AG04450 (cell line): ENCODE data around the gene TAOK2. TPM values are rescaled to one million over a fixed set of nuclear protein-coding genes. Genes with fewer than 3 reads are reported as not detected.
"Not testable (repeated sequence)": the region's sequence is repeated elsewhere in the genome, so short reads cannot be mapped to it uniquely, and the experiment has no call there.

ENCODE experiments used
- CTCF ChIA-PET: fragments of 300-600, 350-600 bp; formaldehyde crosslinking; extraction: SDS; loops from one replicate; lab custom pipeline; 2022; ENCODE audit warnings: antibody characterized with exemption, inconsistent platforms; lab: Charles Lee
- POLR2A ChIA-PET: fragments of 350-600 bp; formaldehyde crosslinking; extraction: SDS; loops from one replicate; lab custom pipeline; 2021; ENCODE audit warnings: antibody characterized with exemption, inconsistent platforms; lab: Yijun Ruan, JAX
- DNase-seq: peaks from one replicate; pipeline ENCODE4 v3.0.0-alpha.2; 2011; ENCODE audit warnings: low read depth, low spot score
- H3K27ac ChIP-seq: one replicate; pipeline ENCODE4 v1.5.1; 2012; ENCODE audit warnings: low read depth, low read length, control low read depth
- H3K27me3 ChIP-seq: one replicate; pipeline ENCODE4 v1.6.0; 2012; ENCODE audit warnings: low read length; ENCODE audit not compliant: control insufficient read depth, insufficient read depth
- H3K4me3 ChIP-seq: 2 replicates; pipeline ENCODE4 v1.5.1; 2011; ENCODE audit warnings: mild to moderate bottlenecking, low read depth, low read length, control low read depth
- H3K9me3 ChIP-seq: 2 replicates; pipeline ENCODE4 v1.5.1; 2012; ENCODE audit warnings: low read length; ENCODE audit not compliant: control insufficient read depth, insufficient read depth
- polyA plus RNA-seq: library from polyadenylated mRNA; depleted of rRNA; stranded (reverse); fragments of >200 nt; gene quantifications from 2 replicates; pipeline ENCODE4 v1.2.3, GENCODE V29; 2011
- TF ChIP-seq, protein P1 (sequence below): IDR thresholded peaks from 2 replicates; pipeline ENCODE4 v1.5.1; 2011; ENCODE audit warnings: low read depth, low read length, control low read depth, inconsistent platforms

TAOK2 gene
- polyA plus RNA-seq, 1 experiment: 16.9 TPM

DNA sequence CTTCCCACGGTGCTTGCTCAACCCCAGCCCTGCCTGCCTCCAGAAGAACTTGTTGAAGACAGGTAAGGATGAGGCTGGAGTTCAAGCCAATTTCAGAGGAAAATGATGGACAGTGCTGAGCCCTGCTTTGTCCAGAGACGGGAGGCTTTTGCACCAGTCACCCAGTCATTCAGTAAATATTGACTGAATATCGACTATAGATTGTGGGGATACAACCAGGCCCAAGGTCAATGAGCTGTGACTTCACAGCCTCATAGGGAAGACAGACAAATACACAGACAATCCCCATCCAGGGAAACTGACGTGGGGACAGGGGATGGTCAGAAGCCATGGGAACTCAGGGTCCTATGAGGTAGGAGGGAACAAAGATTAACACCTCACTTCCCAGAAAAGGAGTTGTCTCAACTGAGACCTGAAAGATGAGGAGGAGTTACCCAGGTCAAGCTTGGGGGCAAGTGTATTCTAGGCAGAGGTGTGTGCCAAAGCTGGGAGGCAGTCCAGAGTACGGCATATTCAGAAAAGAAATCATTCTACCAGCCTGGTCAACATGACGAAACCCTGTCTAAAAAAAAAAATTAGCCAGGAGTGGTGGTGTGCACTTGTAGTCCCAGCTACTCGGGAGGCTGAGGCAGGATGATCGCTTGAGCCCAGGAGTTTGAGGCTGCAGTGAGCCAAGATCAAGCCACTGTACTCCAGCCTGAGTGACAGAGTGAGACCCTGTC is 43.0 kb downstream of the TAOK2 start:
- no peak for DNase-seq
- Histone ChIP-seq H3K27me3 (peaks cover 8% of the 10 kb centered on the region), H3K27ac (no peak overlapping the region), H3K4me3 (no peak overlapping the region), H3K9me3 (no peaks in the 10 kb centered on the region; the same call in 1 of the 2 replicates)
- ChIA-PET CTCF (no interaction called here), POLR2A (interaction anchor here (0.7 kb wide), 1 partner anchor 62 kb away, joined by 3 read pairs; no protein-coding TSS in a partner anchor)
- TF ChIP-seq, protein P1, sequence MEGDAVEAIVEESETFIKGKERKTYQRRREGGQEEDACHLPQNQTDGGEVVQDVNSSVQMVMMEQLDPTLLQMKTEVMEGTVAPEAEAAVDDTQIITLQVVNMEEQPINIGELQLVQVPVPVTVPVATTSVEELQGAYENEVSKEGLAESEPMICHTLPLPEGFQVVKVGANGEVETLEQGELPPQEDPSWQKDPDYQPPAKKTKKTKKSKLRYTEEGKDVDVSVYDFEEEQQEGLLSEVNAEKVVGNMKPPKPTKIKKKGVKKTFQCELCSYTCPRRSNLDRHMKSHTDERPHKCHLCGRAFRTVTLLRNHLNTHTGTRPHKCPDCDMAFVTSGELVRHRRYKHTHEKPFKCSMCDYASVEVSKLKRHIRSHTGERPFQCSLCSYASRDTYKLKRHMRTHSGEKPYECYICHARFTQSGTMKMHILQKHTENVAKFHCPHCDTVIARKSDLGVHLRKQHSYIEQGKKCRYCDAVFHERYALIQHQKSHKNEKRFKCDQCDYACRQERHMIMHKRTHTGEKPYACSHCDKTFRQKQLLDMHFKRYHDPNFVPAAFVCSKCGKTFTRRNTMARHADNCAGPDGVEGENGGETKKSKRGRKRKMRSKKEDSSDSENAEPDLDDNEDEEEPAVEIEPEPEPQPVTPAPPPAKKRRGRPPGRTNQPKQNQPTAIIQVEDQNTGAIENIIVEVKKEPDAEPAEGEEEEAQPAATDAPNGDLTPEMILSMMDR: no peak

DNA sequence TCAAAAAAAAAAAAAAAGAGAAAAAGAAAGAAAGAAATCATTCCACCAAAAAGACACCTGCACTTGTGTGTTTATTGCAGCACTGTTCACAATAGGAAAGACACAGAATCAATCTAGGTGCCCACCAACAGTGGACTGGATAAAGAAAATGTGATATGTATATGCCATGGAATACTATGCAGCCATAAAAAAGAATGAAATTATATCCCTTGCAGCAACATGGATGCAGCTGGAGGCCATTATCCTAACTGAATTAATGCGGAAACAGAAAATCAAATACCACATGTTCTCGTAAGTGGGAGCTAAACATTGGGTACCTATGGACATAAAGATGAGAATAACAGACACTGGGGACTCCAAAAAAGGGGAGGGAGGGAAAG is 43.6 kb downstream of the TAOK2 start:
- H3K4me3 ChIP-seq: no peak overlapping the region
- no peak for DNase-seq
- ChIA-PET POLR2A (interaction anchor here (0.7 kb wide), 1 partner anchor 61 kb away, joined by 3 read pairs; no protein-coding TSS in a partner anchor), CTCF (interaction anchor here (0.6 kb wide), 1 partner anchor 169 kb away, joined by 3 read pairs; no protein-coding TSS in a partner anchor)
- H3K9me3 ChIP-seq: no peaks in the 10 kb centered on the region
- peaks cover 3% of the 10 kb centered on the region for H3K27me3 ChIP-seq
- H3K27ac ChIP-seq: no peak overlapping the region
- TF ChIP-seq, protein P1: no peak

DNA sequence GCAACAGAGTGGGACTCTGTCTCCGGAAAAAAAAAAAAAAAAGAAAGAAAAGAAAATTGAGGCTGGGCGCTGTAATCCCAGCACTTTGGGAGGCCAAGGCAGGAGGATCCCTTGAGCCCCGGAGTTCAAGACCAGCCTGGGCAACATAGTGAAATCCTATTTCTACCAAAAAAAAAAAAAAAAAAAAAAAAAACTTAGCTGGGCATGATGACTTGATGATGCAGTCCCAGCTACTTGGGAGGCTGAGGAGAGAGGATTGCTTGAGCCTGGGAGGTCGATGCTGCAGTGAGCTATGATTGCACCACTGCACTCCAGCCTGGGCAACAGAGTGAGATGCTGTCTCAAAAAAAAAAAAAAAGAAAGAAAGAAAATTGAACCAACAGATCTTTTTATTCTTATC is 44.3 kb downstream of the TAOK2 start:
- CTCF ChIA-PET: interaction anchor here (0.6 to 2.0 kb wide), 2 partner anchors 14 to 170 kb away, joined by 3 to 9 read pairs; partner anchors contain the start of gene TLCD3B
- H3K27ac ChIP-seq, POLR2A ChIA-PET, H3K4me3 ChIP-seq, H3K9me3 ChIP-seq, DNase-seq, H3K27me3 ChIP-seq: not testable (repeated sequence)

DNA sequence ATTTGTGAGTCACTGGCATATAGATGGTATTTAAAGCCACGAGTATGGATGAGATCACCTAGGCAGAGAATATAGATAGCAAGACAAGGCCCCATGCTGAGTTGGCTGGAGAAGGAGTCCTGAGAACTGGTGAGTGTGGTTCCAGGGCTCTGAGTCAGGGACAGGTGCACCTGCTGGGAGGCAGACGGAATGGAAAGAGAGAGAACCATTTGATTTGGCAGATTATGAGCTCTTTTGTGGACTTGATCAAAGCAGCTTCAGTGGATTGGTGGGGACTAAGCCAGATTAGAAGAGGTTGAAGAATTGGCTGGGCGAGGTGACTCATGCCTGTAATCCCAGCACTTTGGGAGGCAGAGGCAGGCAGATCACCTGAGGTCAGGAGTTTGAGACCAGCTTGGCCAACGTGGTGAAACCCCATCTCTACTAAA is 45.1 kb downstream of the TAOK2 start:
- TF ChIP-seq, protein P1: no peak
- Histone ChIP-seq H3K9me3 (no peaks in the 10 kb centered on the region), H3K4me3 (no peak overlapping the region), H3K27ac (no peak overlapping the region), H3K27me3 (peaks cover 12% of the 10 kb centered on the region)
- CTCF ChIA-PET: interaction anchor here (0.9 to 2.0 kb wide), 2 partner anchors 13 to 170 kb away, joined by 3 to 9 read pairs; partner anchors contain the start of gene TLCD3B
- no peak for DNase-seq
- POLR2A ChIA-PET: no interaction called here

DNA sequence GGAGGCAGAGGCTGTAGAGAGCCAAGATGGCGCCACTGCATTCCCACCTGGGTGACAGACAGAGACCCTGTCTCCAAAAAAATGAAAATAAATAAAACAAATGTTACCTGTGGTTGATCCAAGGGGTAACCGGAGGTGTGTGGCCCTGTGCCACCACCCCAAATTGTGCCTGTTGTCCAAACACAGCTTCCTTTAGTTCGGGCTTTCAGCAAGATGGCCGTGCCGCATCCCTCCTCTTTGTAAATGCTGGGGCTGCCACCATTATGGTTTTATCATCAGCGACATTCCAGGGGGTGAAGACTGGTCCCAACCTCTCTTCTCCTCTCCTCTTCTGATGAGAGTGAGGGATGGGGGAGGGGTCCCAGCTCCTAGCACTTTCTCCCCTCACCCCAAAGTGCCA is 49.2 kb downstream of the TAOK2 start, which contains the start of gene C16orf92:
Gene C16orf92, plus strand, starts transcription at position 312 of the 400 bp plus-strand sequence. CDS start 143 bp downstream, outside the sequence.
- Histone ChIP-seq H3K27me3 (peaks cover 38% of the 10 kb centered on the region), H3K9me3 (no peaks in the 10 kb centered on the region; the same call in 1 of the 2 replicates), H3K4me3 (no peak within 1 kb of the TSS), H3K27ac (no peak within 1 kb of the TSS)
- ChIA-PET CTCF (interaction anchor here (1.1 to 1.8 kb wide), 2 partner anchors 9 to 175 kb away, joined by 3 to 8 read pairs; no protein-coding TSS in a partner anchor), POLR2A (no interaction called here)
- no peak for DNase-seq
- TF ChIP-seq, protein P1: no peak
